Natural killer cell (primary cell): ENCODE results near the gene ZBTB32. TPM values are rescaled to one million over a fixed set of nuclear protein-coding genes. Genes with fewer than 3 reads are reported as not detected.

Source experiments
- ATAC-seq, 3 donors: fragments of 150-1000 bp in 2 of 3; fragments of 200-7000 bp in 1 of 3; cut with Tn5 transposase; 1 replicate in 1 of 3; 2 replicates in 2 of 3; pipeline ENCODE4 v1.10.0; 2021; ENCODE audit warnings: mild to moderate bottlenecking in 2 of 3, moderate library complexity in 2 of 3
- DNase-seq, 2 donors: peaks; one replicate each; pipeline versions ENCODE4 v3.0.0 to v3.0.0-alpha.2; 2013 to 2021; ENCODE audit warnings: mixed read lengths in 1 of 2
- H3K27ac ChIP-seq: one replicate; pipeline ENCODE4 v1.5.1; 2013; ENCODE audit warnings: mild to moderate bottlenecking, low read length
- H3K27me3 ChIP-seq: one replicate; pipeline ENCODE4 v1.6.1; 2013; ENCODE audit warnings: low read length; ENCODE audit not compliant: control insufficient read depth, insufficient read depth
- H3K36me3 ChIP-seq: one replicate; pipeline ENCODE4 v1.6.1; 2013; ENCODE audit warnings: low read length; ENCODE audit not compliant: control insufficient read depth, insufficient read depth
- H3K4me1 ChIP-seq: one replicate; pipeline ENCODE4 v1.6.1; 2013; ENCODE audit warnings: low read length; ENCODE audit not compliant: control insufficient read depth, insufficient read depth
- H3K4me3 ChIP-seq: one replicate; pipeline ENCODE4 v1.5.1; 2013; ENCODE audit warnings: low read length
- H3K9me3 ChIP-seq: one replicate; pipeline ENCODE4 v1.6.1; 2013; ENCODE audit warnings: low read length; ENCODE audit not compliant: control insufficient read depth, insufficient read depth
- H3K27ac Mint-ChIP-seq, 2 donors: one replicate each; pipeline ENCODE4 v1.8.0; 2022; ENCODE audit warnings: mild to moderate bottlenecking in 2 of 2, mixed read lengths in 2 of 2, moderate library complexity in 1 of 2
- H3K27me3 Mint-ChIP-seq, 2 donors: one replicate each; pipeline ENCODE4 v1.8.0; 2022; ENCODE audit warnings: low read depth in 2 of 2, mixed read lengths in 2 of 2
- H3K36me3 Mint-ChIP-seq: one replicate; pipeline ENCODE4 v1.8.0; 2022; ENCODE audit warnings: mixed read lengths
- H3K4me1 Mint-ChIP-seq, 2 donors: one replicate each; pipeline ENCODE4 v1.8.0; 2022; ENCODE audit warnings: mixed read lengths in 2 of 2
- H3K4me3 Mint-ChIP-seq: one replicate; pipeline ENCODE4 v1.8.0; 2022; ENCODE audit warnings: mild to moderate bottlenecking, moderate library complexity, mixed read lengths
- H3K9me3 Mint-ChIP-seq, 2 donors: one replicate each; pipeline ENCODE4 v1.8.0; 2022; ENCODE audit warnings: mixed read lengths in 2 of 2
- CTCF ChIP-seq: fragments of 200-600 bp; IDR thresholded peaks from one replicate; pipeline ENCODE4 v1.8.0; 2022; ENCODE audit warnings: antibody characterized with exemption
- WGBS: methylation state at CpG from one replicate; pipeline ENCODE4 v1.1.7; 2013; ENCODE audit warnings: missing lambda C conversion rate; ENCODE audit not compliant: insufficient coverage; 5-methylcytosine and 5-hydroxymethylcytosine counted together
- intact Hi-C: fragments of 100-400 bp; cut with micrococcal nuclease; formaldehyde crosslinking; loops from one replicate; pipeline ENCODE4 v1.14.2; 2022
- total RNA-seq, 4 donors: library from RNA; stranded (reverse); fragments of 120-200 nt in 1 of 4; gene quantifications; one replicate each; pipeline versions ENCODE4 v1.2.3 to v1.2.4, GENCODE V29; 2013 to 2022

Gene ZBTB32
- total RNA-seq, 3 donors from 2014 or later (not counting 1 experiment from before 2014, with no cell fraction given), result 0.27 to 1.8 (median 0.35) TPM

DNA sequence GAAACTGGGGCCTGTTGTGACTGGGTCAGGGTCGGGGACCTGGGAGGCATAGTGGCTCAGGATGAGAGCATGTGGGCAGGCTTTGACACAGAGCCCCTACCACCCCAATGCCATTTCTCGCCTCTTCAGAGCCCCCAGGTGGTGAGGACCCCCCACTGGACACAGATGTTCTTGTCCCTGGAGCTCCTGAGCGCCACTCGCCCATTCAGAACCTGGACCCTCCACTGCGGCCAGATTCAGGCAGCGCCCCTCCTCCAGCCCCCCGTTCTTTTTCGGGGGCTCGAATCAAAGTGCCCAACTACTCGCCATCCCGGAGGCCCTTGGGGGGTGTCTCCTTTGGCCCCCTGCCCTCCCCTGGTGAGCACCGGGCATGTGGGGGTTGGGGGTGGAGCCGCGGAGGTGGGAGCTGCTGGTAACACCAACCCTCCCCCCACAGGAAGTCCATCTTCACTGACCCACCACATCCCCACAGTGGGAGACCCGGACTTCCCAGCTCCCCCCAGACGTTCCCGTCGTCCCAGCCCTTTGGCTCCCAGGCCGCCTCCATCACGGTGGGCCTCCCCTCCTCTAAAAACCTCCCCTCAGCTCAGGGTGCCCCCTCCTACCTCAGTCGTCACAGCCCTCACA is 27.5 kb downstream of the ZBTB32 start:
- Mint-ChIP-seq H3K36me3 (no peaks in the 10 kb centered on the region), H3K4me3 (no peak overlapping the region)
- H3K4me3 ChIP-seq, result no peak overlapping the region

DNA sequence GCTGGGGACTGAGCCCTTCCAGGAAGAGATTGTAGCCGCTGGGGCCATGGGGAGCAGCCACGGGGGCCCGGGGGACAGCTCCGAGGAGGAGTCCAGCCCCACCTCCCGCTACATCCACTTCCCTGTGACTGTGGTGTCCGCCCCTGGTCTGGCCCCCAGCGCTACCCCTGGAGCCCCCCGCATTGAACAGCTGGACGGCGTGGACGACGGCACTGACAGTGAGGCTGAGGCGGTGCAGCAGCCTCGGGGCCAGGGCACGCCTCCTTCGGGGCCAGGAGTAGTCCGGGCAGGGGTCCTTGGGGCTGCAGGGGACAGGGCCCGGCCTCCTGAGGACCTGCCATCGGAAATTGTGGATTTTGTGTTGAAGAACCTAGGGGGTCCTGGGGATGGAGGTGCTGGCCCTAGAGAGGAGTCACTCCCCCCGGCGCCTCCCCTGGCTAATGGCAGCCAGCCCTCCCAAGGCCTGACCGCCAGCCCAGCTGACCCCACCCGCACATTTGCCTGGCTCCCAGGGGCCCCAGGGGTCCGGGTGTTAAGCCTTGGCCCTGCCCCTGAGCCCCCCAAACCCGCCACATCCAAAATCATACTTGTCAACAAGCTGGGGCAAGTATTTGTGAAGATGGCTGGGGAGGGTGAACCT is 28.3 kb downstream of the ZBTB32 start:
- Mint-ChIP-seq H3K27ac (no peak overlapping the region), H3K9me3 (no peaks in the 10 kb centered on the region), H3K27me3 (no peaks in the 10 kb centered on the region), H3K4me1 (peaks cover 6 to 22% of the 10 kb centered on the region in 2 donors), H3K4me3 (no peak overlapping the region), H3K36me3 (no peaks in the 10 kb centered on the region)
- 97% methylated on average over 24 of the region's 25 CpGs for WGBS
- no peak overlapping the region for H3K4me3 ChIP-seq
- H3K27me3 ChIP-seq, result no peaks in the 10 kb centered on the region
- no peak for DNase-seq
- intact Hi-C loops, result no loop called here
- H3K27ac ChIP-seq, result no peak overlapping the region
- H3K36me3 ChIP-seq, result peaks cover 82% of the 10 kb centered on the region
- ATAC-seq, result no peak
- TF ChIP-seq CTCF, result no peak
- no peaks in the 10 kb centered on the region for H3K9me3 ChIP-seq
- no peaks in the 10 kb centered on the region for H3K4me1 ChIP-seq

More for the DNA sequence above, 27.5 kb downstream of the ZBTB32 start:
- H3K27ac ChIP-seq, result no peak overlapping the region
- peaks cover 82% of the 10 kb centered on the region for H3K36me3 ChIP-seq
- ATAC-seq, result no peak
- DNase-seq, result no peak
- Mint-ChIP-seq H3K27ac (no peak overlapping the region), H3K9me3 (no peaks in the 10 kb centered on the region), H3K4me1 (peaks cover 6 to 22% of the 10 kb centered on the region in 2 donors), H3K27me3 (no peaks in the 10 kb centered on the region)
- no peaks in the 10 kb centered on the region for H3K9me3 ChIP-seq
- WGBS, result 95% methylated on average over 20 of the region's 21 CpGs
- H3K4me1 ChIP-seq, result no peaks in the 10 kb centered on the region
- no peaks in the 10 kb centered on the region for H3K27me3 ChIP-seq
- TF ChIP-seq CTCF, result no peak
- intact Hi-C loops, result no loop called here

GRCh38 chr19:35733180-35734125 is 29.1 kb downstream of the ZBTB32 start:
- H3K9me3 Mint-ChIP-seq, result no peaks in the 10 kb centered on the region
- intact Hi-C loops, result no loop called here
- DNase-seq, result no peak
- H3K27me3 Mint-ChIP-seq, result no peaks in the 10 kb centered on the region
- H3K27ac ChIP-seq, result no peak overlapping the region
- H3K36me3 ChIP-seq, result peaks cover 81% of the 10 kb centered on the region
- 96% methylated on average over 35 of the region's 35 CpGs for WGBS
- H3K4me3 ChIP-seq, result no peak overlapping the region
- H3K4me3 Mint-ChIP-seq, result no peak overlapping the region
- peaks cover 6 to 23% of the 10 kb centered on the region in 2 donors for H3K4me1 Mint-ChIP-seq
- H3K27ac Mint-ChIP-seq, result no peak overlapping the region
- no peaks in the 10 kb centered on the region for H3K4me1 ChIP-seq
- ATAC-seq, result no peak
- no peaks in the 10 kb centered on the region for H3K9me3 ChIP-seq
- H3K27me3 ChIP-seq, result no peaks in the 10 kb centered on the region
- no peaks in the 10 kb centered on the region for H3K36me3 Mint-ChIP-seq
- TF ChIP-seq CTCF, result no peak
